Retina (tissue), 1 donor: Measurements from ENCODE around the gene HIF3A.
"Not testable (repeated sequence)": the region's sequence is repeated elsewhere in the genome, so short reads cannot be mapped to it uniquely, and the experiment has no call there.

ENCODE experiments used
- DNase-seq: peaks from one replicate; pipeline ENCODE4 v3.0.0-alpha.2; 2016

Gene HIF3A

DNA sequence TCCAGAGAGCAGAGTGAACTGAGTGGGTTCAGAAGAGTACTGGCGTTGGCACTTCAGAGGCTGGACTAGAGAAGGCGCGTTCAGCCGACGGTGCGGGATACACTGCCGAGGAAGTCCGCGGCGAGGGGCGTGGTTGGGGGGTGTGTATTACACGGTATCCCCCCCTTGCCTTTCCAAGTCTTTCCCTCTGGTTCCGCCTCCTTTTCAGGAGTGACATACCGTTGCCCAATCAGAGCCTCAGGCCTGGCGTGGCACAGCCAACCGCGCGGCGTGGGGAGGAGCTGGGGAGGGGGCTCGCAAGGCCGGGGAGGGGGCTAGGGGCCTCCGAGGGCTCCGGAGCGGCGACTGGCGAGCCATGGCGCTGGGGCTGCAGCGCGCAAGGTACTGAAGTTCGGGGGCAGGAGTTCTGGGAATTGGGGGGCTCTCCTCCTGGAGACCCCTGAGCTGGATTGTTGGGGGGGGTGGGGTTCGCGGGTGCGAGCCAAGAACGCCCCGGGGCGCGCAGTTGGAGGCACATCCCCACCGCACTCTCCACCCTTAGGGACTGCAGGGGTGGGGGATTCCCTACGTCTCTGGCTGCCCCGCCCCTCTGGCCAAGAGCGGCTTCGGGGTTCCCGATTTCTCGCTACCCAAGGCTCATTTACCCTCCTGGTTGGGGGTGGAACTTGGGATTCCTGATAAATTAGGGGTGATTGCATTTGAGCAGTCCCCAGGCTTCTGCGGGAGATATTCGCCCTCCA lies at the start of gene HIF3A:
Gene HIF3A (plus strand): TSS at position 321 of the 740 bp plus-strand sequence. CDS start 35 bp downstream, at position 356.
- peak; percentile 88 for DNase-seq

DNA sequence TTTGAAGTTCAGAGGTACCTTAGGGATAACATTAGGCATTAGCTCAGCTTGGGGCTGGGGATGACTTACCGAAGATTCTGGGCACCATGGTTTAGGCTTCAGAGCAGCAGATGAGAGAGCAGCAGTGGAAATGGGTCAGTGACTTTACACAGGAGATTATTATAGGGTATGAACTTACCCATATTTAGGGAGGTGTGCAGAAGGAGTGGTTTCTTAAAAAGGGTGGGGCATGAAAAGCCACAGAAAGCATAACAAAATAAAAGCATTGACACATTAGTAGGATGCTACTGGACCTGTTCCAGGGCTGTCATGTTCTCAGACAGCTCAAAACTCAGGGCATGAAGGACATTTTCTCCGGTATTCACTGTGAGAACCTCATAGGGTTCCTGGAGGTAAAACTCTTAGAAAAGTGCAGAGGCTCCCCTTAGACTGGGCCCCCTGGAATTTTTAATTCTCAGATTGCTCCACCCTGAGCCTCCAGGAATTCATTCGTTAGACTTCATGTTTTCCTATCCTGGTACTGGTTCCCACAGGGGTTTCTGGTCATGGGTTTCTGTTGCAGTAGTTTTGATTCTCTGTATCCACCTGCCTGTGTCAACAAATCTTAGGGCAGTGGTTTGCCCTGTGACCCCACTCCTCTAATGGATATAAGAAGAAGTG lies 46.6 kb upstream of the HIF3A start:
- DNase-seq, result no peak

DNA sequence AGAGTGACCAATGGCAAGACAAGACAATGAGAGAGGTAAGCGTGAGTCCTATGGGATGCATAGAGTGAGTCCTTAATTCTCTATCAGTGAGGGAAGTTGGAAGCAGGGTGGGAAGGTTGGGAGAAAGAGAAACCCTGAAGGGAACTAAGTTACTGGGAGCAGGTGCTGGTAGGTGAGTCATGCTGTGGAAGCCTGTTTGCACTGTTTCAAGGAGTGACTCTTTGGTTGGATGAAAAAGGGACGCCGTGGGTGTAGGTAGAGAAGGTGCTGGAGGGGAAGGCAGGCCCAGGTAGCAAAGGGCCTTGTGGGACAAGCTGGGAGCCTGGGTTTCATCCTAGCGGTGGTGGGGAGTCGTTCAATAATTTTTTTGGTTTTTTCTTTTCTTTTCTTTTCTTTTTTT lies 45.4 kb upstream of the HIF3A start:
- DNase-seq, result no peak

DNA sequence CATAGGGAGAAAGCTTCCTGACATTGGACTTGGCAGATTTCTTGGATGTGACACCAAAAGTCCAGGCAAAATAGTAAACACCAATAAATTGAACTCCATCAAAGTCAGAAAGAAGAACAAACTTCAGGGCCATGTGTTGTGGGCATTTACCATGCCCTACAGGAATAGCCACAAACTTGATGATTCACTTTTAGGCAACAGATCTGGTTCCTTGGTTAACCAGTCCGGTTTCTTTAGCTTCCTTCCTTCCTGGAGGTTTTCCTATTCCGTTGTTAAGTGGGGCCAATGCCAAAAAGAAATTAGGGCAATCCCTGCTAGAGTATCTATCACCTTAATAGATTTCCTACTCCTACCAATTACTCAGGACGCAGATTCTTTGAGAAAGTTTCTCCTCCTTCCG lies 42.1 kb upstream of the HIF3A start:
- DNase-seq, result no peak

DNA sequence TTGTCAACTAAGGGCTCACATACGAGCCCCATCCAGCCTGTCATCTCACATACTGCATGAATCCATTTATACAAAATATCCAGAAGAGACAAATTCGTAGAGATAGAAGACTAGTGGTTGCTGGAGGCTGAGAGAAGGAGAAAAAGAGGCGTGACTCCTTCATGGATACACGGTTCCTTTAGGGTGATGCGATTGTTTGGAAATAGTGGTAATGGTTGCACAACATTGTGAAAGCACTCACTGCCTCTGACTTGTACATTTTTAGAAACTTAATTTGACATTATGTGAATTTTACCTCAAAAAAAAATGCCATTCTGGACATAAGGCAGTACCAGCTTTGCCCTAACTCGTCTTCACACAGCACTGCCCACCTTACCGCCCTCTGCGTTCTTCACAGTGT lies 40.0 kb upstream of the HIF3A start:
- DNase-seq, result no peak

DNA sequence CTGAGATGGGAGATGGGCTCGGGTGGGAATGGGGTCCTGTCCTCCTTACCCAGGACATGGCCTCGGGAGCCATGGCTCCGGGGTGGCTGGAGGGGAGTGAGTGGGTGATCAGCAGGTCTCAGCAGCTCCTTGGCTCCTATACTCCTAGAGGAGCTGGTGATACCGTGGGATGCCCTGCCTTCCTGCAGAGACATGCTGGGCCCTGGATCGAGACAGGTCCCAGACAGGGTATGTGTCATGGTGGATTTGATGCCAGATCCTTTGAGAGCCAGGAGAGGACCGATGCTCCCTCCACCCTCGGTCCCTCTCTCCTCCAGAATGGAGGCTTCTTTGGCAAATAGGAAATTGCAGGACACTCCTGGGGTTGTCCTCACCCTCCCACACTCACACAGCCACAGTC lies 35.3 kb upstream of the HIF3A start:
- DNase-seq, result not testable (repeated sequence)

DNA sequence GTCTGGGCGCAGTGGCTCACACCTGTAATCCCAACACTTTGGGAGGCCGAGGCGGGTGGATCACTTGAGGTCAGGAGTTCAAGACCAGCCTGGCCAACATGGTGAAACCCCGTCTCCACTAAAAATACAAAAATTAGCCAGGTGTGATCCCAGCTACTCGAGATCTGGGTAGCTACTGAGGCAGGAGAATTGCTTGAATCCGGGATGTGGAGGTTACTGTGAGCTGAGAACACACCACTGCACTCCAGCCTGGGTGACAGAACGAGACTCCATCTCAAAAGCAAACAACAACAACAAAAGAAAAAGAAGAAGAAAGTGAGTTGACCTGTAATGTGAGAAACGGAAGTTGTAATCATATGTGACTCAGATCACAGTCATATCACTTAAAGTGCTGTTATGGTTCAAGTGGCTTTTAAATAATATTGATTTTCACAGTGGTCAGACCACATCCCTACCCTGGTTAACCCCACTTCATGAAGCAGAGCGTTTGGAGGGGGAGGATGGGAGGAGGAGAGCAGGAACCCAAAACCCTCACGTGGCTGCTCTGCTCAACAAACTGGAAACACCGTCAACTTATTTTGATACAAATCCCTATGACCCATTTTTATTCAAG lies 34.1 kb upstream of the HIF3A start:
- not testable (repeated sequence) for DNase-seq

DNA sequence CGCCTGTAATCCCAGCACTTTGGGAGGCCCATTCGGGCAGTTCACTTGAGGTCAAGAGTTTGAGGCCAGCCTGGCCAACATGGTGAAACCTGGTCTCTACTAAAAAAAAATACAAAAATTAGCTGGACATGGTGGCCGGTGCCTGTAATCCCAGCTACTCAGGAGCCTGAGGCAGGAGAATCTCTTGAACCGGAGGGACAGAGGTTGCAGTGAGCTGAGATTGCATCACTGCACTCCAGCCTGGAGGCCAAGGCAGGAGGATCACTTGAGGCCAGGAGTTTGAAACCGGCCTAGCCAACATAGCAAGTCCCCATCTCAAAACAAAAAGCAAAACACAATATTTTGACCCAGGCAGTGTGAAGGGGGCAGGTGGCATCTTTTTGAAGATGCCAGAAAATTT lies 32.0 kb upstream of the HIF3A start:
- DNase-seq, result not testable (repeated sequence)

DNA sequence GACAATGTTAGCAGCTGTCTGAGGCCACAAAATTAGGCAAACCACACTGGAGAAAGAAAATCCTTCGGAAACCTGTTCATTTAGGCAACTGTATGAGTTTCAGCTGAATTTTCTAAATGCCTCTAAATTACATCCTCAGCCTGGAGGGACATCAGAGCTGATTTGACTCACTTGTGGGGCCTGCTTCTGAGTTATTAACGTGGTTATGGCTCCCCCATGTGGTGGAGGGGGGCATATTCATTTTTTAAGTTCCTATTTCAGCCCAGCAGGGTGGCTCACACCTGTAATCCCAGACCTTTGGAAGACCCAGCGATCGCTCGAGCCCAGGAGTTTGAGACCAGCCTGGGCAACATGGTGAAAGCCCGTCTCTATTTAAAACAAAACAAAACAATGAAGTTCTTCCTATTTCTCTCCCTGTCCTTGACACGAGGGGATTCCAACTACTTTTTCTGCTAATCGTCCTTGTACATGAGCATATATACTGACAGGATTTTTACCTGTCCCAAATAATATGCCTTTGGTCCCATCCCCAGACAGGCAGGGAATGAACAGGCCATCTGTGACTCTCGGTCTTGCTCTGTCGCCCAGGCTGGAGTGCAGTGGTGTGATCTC lies 31.5 kb upstream of the HIF3A start:
- peak; percentile 74 for DNase-seq

DNA sequence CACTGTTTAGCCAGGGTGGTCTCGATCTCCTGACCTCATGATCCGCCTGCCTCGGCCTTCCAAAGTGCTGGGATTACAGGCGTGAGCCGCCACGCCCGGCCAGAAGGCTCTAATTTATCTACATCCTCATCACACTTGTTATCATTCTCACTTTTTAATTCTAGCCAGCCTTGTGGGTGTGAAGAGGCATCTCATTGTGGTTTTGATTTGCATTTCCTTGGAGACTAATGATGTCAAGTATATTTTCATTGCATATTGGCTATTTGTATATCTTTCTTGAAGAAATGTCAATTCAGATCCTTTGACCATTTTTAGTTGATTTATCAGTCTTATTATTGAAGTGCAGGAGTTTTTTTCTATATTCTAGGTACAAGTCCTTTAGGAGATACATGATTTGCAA lies 27.7 kb upstream of the HIF3A start:
- no peak for DNase-seq

DNA sequence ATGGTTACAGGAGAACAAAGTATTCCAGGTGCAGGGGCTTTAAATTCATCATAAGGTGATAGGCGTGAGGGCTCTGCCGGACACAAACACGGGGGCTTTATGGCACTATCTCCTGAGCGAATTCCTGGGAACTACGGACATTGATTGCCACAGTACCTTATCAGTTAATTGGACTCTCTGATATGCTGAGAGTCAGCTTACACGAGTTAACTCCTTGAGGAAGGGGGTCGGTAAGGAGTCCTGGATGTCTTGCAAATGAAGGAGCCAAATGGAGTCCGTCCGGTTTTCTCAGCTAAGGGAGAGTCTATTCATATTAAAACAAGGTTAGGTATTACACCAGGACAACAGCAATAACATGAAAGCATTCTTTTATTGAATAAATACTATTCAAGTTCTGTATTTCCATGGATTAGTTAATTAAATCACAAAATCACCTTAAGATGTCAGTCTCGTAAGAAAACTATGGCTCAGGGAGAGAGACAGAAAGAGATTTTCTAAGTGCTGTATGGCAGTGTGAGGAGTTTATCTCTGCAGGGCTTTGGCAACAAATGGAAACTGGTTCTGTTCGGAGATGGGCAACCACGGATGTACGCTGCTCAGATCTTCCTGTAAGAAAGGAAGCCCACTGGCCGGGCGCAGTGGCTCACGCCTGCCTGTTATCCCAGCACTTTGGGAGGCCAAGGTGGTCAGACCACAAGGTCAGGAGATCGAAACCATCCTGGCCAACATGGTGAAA lies 26.2 kb upstream of the HIF3A start:
- DNase-seq, result no peak

DNA sequence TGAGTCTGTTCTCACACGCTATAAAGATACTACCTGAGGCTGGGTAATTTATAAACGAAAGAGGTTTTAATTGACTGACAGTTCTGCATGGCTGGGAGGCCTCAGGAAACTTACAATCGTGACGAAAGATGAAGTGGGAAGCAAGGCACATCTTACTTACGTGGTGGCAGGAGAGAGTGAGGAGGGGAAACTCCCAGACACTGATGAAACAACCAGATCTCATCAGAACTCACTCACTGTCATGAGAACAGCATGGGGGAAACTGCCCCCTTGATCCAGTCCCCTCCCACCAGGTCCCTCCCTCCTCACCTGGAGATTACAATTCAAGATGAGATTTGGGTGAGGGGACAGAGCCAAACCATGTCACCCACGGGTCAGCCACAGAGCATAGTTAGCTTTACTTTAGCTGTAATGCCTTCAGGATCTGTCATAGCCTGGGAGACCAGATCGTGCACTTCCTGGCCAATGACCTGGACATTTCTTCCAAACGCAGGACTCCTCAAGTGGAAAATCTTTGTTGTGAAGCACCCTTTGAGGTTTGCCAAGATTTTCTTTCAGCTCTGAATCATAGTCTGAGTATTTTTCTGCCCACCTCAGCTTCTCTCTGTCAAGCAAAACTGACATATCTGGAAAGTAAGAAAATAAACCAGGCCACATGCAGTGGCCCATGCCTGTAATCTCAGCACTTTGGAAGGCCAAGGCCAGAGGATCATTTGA lies 25.2 kb upstream of the HIF3A start:
- no peak for DNase-seq

DNA sequence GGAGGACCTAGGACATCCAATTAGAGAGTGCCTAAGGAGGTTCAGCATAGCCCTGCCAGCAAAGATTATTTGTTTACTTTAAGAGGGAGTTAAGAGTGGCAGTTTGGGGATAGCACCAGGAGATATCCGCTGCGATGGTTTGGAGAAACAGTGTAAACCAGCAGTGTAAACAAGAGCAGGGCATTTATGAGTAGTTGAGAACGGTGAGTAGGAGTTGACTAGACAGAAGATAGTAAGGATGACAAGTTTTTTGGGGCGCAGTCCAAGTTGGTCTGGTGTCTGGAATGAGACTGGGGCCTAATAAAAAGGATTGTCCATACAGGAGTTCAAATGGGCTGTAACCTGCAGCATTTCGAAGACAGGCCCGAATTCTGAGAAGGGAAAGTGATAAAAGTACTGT lies 22.9 kb upstream of the HIF3A start:
- not testable (repeated sequence) for DNase-seq

DNA sequence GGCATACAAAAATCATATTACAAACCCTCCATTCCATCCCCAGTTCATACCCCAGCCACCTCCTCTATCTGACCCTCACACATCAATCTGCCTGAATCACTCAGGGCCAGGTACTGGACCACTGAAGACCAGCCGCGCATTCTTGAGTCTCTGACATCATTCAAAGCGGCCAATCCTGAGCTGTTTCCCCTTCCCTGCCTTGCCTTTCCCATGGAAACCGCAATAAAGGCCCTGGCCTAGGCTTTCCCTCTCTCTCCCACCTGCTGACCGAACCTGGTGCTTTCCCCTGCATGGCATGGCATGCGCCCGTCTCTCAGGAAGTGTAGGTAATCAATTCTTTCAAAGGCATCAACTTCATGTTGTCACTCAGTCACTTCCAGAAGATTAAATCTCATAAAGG lies 17.7 kb upstream of the HIF3A start:
- no peak for DNase-seq

DNA sequence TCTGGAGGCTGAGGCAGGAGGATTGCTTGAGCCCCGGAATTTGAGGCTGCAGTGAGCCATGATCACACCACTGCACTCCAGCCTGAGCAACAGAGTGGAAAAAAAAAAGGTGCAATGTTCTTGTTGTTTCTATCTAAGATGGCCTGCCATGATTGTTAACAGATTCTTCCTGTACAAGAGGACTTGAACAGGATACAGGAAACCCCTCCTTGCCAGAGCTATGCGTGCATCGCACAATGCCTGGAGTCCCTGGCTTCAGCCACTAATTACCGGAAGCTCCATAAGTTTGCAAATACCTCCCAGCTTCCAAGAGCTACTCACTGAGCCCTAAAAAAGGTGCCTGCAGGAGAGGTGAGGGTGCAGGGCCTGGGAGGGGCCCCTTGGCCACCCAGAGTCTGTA lies 13.1 kb upstream of the HIF3A start:
- DNase-seq, result no peak

DNA sequence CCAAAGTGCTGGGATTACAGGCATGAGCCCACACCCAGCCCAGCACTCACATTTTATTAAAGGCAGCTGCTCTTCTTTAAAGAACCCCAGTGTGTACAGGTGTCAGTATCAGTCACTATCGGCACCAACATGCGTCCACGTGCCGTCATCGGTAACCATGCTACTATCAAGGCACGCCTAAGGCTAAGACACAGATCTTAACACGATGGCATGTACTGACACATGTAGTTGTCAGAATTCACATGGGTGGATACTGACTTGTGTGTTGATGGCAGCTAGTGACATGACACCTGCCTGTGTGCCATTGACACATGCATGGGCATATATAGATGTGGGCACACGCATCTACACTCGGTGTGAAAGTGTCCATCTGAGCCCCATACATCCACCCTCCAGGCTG lies 12.2 kb upstream of the HIF3A start:
- no peak for DNase-seq

DNA sequence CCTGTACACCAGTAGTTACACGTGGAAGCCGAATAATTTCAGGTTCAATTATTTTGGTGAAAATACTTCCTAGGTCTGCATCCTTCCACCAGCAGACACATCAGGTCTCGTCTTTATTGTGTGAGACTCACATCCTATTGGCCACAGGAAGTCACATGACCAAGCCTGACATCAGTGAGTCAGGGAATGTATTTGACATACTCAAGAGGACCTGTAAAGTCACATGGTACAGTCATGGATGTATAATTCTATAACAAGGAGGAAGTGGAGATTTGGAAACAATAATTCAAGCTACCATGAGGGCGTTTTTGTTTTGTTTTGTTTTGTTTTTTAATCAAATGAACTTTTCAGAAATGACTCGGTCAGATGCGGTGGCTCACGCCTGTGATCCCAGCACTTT lies 9.3 kb upstream of the HIF3A start:
- no peak for DNase-seq

DNA sequence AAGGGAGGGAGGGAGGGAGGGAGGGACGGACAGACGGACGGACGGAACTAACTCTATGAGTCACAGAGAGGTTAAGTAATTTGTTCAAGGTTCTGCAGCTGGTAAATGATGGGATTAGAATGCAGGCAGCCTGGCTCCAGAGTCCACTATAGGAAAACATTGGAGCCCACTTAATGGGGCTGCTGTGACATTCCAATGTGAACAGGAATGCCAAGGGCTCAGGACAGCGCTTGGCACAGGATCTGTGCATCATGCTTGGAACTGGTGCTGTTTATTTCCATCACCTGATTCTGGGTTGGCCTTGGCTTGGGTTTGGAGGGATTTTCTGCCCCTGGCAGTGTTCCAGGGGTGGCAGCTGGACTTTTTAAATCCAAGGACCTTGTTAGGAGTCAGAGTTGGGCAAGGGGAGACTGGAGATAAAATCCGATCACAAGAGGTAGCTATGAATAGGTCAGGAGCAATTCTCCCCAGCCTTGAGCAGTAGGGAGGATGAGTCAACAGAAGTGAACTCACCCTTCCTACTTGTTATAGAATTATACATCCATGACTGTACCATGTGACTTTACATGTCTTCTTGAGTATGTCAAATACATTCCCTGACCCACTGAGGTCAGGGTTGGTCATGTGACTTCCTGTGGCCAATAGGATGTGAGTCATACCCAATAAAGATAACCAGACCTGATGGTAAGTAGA lies 7.8 kb upstream of the HIF3A start:
- DNase-seq, result no peak

DNA sequence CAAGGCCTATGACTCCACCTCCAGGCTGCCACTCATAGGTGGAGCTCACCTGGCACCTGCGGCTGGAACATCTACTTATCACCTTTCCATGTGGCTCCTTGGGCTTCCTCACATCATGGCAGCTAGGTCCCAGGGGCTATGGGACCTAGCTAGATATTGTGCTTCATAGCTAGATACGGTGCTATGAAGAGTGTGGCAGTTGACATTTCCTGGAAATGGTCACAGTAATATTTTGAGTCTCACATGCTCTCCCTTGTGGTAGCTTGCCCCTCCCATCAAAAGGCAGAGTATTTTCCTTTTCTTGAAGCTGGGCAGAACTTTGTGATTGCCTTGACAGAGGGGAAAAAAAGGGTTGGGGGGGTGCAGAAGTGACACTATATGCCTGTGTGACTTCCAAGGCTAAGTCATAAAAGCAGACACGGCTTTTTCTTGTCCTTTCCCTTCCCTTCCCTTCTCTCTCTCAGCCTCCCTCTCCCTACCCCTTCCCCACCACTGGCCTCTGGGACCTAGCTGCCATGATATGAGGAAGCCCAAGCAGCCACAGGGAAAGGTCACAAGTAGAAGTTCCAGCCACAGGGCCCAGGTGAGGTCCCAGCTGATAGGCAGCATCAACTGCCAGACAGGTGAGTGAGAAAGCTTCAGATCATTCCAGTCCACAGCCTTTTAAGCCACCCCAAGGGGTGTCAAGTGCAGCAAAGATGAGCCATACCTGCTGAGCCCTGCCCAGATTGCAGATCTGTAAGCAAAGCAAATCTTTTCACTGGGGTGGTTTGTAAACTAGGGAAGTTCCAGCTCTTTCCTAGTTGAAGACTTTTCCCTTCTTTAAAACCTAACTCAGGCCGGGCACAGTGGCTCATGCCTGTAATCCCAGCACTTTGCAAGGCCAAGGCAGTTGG lies 6.9 kb upstream of the HIF3A start:
- no peak for DNase-seq

DNA sequence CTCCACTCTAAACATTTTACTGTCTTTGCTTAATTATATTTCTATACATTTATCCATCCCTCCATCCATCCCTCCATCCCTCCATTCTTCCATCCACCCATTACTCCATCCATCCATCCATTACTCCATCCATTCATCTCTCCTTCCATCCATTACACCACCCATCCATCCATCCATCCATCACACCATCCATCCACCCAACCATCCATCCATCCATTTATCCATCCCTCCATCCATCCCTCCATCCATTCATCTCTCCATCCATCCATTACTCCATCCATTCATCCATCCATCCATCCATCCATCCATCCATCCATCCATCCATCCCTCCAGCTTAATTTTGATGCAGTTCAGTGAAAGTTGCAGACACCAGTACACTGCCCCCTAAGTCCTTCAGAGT lies 5.0 kb upstream of the HIF3A start:
- DNase-seq, result no peak

DNA sequence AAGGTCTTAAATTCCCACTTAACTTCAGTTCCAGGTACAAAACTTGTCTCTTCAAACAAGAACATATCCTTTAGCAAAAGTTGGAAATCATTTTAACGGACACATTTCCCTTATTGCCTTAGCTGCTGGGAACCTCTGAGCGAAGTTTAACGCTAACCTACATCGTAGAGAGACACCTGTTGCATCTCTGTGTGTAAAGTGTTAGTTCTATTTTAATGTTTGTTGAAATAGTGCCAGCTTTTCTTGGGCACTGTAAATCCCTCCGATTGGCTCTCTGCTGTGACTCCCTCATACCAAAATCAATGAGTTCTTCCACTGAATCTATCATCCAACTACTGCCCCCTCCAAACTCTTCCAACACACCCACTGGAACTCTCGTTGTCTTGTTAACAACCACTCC lies 2.3 kb upstream of the HIF3A start:
- DNase-seq, result no peak
